Endothelial cell of umbilical vein (primary cell): ENCODE measurements around the gene PRAMEF18. TPM values are rescaled to one million over a fixed set of nuclear protein-coding genes. Genes with fewer than 3 reads are reported as not detected.
"Not testable (repeated sequence)": the region's sequence is repeated elsewhere in the genome, so short reads cannot be mapped to it uniquely, and the experiment has no call there.

ENCODE experiments used
- BruUV-seq: library from RNA; stranded (reverse); fragments of 400-500 nt; replicated peaks from 2 replicates; lab custom pipeline; 2021; lab: Mats Ljungman, UMichigan
- CTCF ChIA-PET: fragments of 300-600, 350-600 bp; sonication (Branson Sonifier 250); formaldehyde crosslinking; loops from one replicate; lab custom pipeline; 2021; ENCODE audit warnings: antibody characterized with exemption, inconsistent platforms; lab: Charles Lee
- POLR2A ChIA-PET: fragments of 300-600, 350-600 bp; sonication (Branson Sonifier 250); formaldehyde crosslinking; loops from one replicate; lab custom pipeline; 2021; ENCODE audit warnings: antibody characterized with exemption, inconsistent platforms; lab: Charles Lee
- DNase-seq: peaks from one replicate; pipeline ENCODE4 v3.0.0-alpha.2; 2011; ENCODE audit warnings: low read depth, low spot score
- FAIRE-seq: peaks from 2 replicates; lab custom pipeline; 2011; peaks lifted over from hg19 to GRCh38; lab: Jason Lieb, UNC
- H2AFZ ChIP-seq: 2 replicates; pipeline ENCODE4 v1.6.0; 2012; ENCODE audit warnings: low read depth, low read length, control low read depth, inconsistent platforms
- H3K27ac ChIP-seq: 2 replicates; pipeline ENCODE4 v1.5.1; 2011; ENCODE audit warnings: low read depth, mild to moderate bottlenecking, control low read depth, low read length, moderate library complexity; ENCODE audit not compliant: insufficient read depth
- H3K27me3 ChIP-seq, 2 experiments: 2 replicates each; pipeline versions ENCODE4 v1.6.0 to v1.6.1; 2011; ENCODE audit warnings: low read length in 2 of 2, mixed read lengths in 1 of 2; ENCODE audit not compliant: control insufficient read depth in 2 of 2, insufficient read depth in 2 of 2
- H3K36me3 ChIP-seq, 2 experiments: 2 replicates in 1 of 2; 3 replicates in 1 of 2; pipeline ENCODE4 v1.5.1; 2011; ENCODE audit warnings: low read length in 2 of 2, mild to moderate bottlenecking in 1 of 2, moderate library complexity in 1 of 2; ENCODE audit not compliant: control insufficient read depth in 2 of 2, insufficient read depth in 2 of 2; ENCODE audit errors: extremely low read depth in 1 of 2
- H3K4me1 ChIP-seq: 3 replicates; pipeline ENCODE4 v1.5.1; 2011; ENCODE audit warnings: mild to moderate bottlenecking, low read length; ENCODE audit not compliant: control insufficient read depth, insufficient read depth; ENCODE audit errors: extremely low read depth
- H3K4me2 ChIP-seq: 2 replicates; pipeline ENCODE4 v1.6.1; 2011; ENCODE audit warnings: low read length, control low read depth, mixed read lengths; ENCODE audit not compliant: insufficient read depth
- H3K4me3 ChIP-seq, 3 experiments: fragments of 200-600 bp in 1 of 3; sonication (generic), shearing (Covaris generic) in 1 of 3; replicated peaks in 1 of 3; 2 replicates each; pipeline ENCODE4 v1.5.1; 2011 to 2016; ENCODE audit warnings: control low read depth in 3 of 3, low read length in 3 of 3, mild to moderate bottlenecking in 2 of 3, inconsistent platforms in 1 of 3, low read depth in 1 of 3, moderate library complexity in 1 of 3; ENCODE audit not compliant: insufficient read depth in 1 of 3
- H3K79me2 ChIP-seq: 2 replicates; pipeline ENCODE4 v1.6.0; 2012; ENCODE audit warnings: low read length, inconsistent platforms; ENCODE audit not compliant: control insufficient read depth, insufficient read depth
- H3K9ac ChIP-seq: replicated peaks from 2 replicates; pipeline ENCODE3; 2011; ENCODE audit warnings: low read length, control low read depth; ENCODE audit not compliant: insufficient read depth; ENCODE audit errors: extremely low read depth
- H3K9me1 ChIP-seq: replicated peaks from 3 replicates; pipeline ENCODE4 v1.6.0; 2011; ENCODE audit warnings: mild to moderate bottlenecking, low read length; ENCODE audit not compliant: control insufficient read depth, insufficient read depth; ENCODE audit errors: extremely low read depth
- H3K9me3 ChIP-seq: replicated peaks from 2 replicates; pipeline ENCODE4 v1.5.1; 2012; ENCODE audit warnings: low read length, inconsistent platforms; ENCODE audit not compliant: control insufficient read depth, insufficient read depth
- H4K20me1 ChIP-seq: replicated peaks from 2 replicates; pipeline ENCODE3; 2011; ENCODE audit warnings: mild to moderate bottlenecking, low read length; ENCODE audit not compliant: control insufficient read depth, insufficient read depth; ENCODE audit errors: extremely low read depth
- dilution Hi-C: fragments of 300-500 bp; cut with MboI; formaldehyde crosslinking; loops from one replicate; pipeline ENCODE4 v1.15.0; 2019; ENCODE audit warnings: low sequenced_read_pairs; ENCODE audit not compliant: extremely low pct_ligation_motif_present
- intact Hi-C: fragments of 100-400 bp; cut with micrococcal nuclease; formaldehyde crosslinking; loops from one replicate; pipeline ENCODE4 v1.10.0; 2022
- polyA plus RNA-seq, 4 experiments: library from polyadenylated mRNA; depleted of rRNA in 3 of 4; stranded (reverse) in 3 of 4; unstranded in 1 of 4; fragments of >200 nt; gene quantifications; 2 replicates each; pipeline versions ENCODE4 v1.2.1 to v1.2.3, GENCODE V29; 2011 to 2012; ENCODE audit warnings: missing spikeins in 1 of 4
- total RNA-seq: library from RNA; stranded (reverse); gene quantifications from 2 replicates; pipeline ENCODE4 v1.2.3, GENCODE V29; 2021

PRAMEF18 gene
- total and polyA plus RNA-seq, 2 donors (not counting 3 experiments of a cell fraction or from before 2014, with no cell fraction given), result not detected

DNA sequence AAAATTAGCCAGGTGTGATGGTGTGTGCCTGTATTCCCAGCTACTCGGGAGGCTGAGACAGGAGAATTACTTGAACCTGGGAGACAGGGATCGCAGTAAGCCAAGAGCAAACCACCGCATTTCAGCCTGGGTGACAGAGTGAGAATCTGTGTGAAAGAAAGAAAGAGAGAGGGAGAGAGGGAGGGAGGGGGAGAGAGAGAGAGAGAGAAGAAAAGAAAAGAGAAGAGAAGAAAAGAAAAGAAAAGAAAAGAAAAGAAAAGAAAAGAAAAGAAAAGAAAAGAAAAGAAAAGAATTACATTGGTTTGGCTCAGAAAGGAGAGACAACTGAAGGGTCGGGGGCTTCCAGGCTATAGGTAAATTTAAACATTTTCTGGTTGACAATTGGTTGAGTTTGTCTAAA, 13.7 kb upstream of the PRAMEF18 start:
- H3K4me2 ChIP-seq, H3K4me3 ChIP-seq, H3K36me3 ChIP-seq, FAIRE-seq, H2AFZ ChIP-seq, H3K27me3 ChIP-seq, H3K9ac ChIP-seq, DNase-seq, POLR2A ChIA-PET, dilution Hi-C loops, H3K79me2 ChIP-seq, H3K9me3 ChIP-seq, CTCF ChIA-PET, intact Hi-C loops, BruUV-seq, H4K20me1 ChIP-seq, H3K4me1 ChIP-seq, H3K9me1 ChIP-seq, H3K27ac ChIP-seq: not testable (repeated sequence)

DNA sequence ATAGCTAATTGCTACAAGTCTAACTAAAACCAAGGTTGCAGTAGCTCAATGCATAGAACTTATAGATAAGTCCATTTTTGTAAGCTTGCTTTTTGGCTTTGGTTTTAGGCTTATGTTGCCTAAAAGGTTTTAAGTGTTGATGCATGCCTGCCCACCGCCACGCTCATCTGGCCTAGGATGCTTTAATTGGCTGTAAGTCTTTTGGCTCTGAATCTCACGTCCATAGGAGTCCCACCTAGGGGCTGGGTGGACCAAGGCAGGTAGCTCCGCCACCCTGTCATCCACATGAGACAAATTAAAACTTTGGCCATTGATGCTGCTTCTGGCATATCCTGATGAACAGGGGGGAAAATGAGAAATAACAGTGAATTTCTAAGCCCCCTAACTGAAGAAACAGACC, 11.6 kb upstream of the PRAMEF18 start:
- H4K20me1 ChIP-seq, DNase-seq, POLR2A ChIA-PET, dilution Hi-C loops, H2AFZ ChIP-seq, H3K4me1 ChIP-seq, FAIRE-seq, H3K27ac ChIP-seq, H3K36me3 ChIP-seq, H3K27me3 ChIP-seq, H3K4me2 ChIP-seq, H3K79me2 ChIP-seq, H3K9me3 ChIP-seq, H3K9me1 ChIP-seq, H3K4me3 ChIP-seq, BruUV-seq, CTCF ChIA-PET, H3K9ac ChIP-seq, intact Hi-C loops: not testable (repeated sequence)

DNA sequence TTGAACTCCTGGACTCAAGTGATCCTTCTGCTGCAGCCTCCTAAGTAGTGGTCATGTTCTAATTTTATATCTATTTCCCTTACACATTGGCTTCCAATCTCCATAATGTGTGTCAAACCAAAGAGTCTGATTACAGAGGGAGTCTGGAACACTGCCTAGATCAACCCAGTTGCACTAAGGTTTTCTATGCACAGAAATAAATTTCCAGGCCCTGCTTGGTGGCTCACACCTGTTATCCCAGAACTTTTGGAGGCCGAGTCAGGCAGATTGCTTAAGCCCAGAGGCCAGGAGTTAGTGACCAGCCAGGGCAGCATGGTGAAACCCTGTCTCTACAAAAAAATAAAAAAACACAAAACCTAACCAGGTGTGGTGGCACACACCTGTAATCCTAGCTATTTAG, 8.1 kb upstream of the PRAMEF18 start:
- H3K4me2 ChIP-seq, H3K27me3 ChIP-seq, BruUV-seq, H3K9me3 ChIP-seq, H3K36me3 ChIP-seq, H3K9me1 ChIP-seq, FAIRE-seq, POLR2A ChIA-PET, H3K4me3 ChIP-seq, H3K79me2 ChIP-seq, H3K4me1 ChIP-seq, H4K20me1 ChIP-seq, H2AFZ ChIP-seq, dilution Hi-C loops, DNase-seq, intact Hi-C loops, H3K27ac ChIP-seq, H3K9ac ChIP-seq: not testable (repeated sequence)
- CTCF ChIA-PET, result interaction anchor here (0.6 kb wide), 1 partner anchor 1933 kb away, joined by 3 read pairs; no protein-coding TSS in a partner anchor

DNA sequence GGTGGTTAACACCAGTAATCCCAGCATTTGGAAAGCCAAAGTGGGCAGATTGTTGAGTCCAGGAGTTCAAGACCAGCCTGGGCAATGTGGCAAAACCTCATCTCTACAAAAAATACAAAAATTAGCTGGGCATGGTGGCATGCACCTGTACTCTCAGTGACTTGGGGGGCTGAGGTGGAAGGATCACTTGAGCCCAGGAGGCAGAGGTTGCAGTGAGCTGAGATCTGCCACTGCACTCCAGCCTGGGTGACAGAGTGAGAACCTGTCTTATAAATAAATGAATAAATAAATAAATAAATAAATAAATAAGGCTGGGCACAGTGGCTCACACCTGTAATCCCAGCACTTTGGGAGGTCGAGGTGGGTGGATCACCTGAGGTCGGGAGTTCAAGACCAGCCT, 6.1 kb upstream of the PRAMEF18 start:
- H2AFZ ChIP-seq, H3K79me2 ChIP-seq, H3K9me1 ChIP-seq, DNase-seq, H3K9ac ChIP-seq, H3K36me3 ChIP-seq, H3K27ac ChIP-seq, H3K4me3 ChIP-seq, H3K9me3 ChIP-seq, H4K20me1 ChIP-seq, FAIRE-seq, H3K4me1 ChIP-seq, POLR2A ChIA-PET, H3K4me2 ChIP-seq, CTCF ChIA-PET, intact Hi-C loops, H3K27me3 ChIP-seq, dilution Hi-C loops, BruUV-seq: not testable (repeated sequence)
